Measurements from ENCODE around the gene RALY.

Gene RALY

GRCh38 chr20:34043025-34043424 is 49.3 kb downstream of the RALY start:
- TF ChIP-seq OSR1 (CRISPR knock-in tag; IDR thresholded peaks at IDR 0.05) = no peak
- no peak for TF ChIP-seq BACH2 (CRISPR knock-in tag; IDR thresholded peaks at IDR 0.05; ENCODE audit: borderline replicate concordance)
- TF ChIP-seq SNAI2 (CRISPR knock-in tag; IDR thresholded peaks at IDR 0.05) = no peak
- TF ChIP-seq TSHZ2 (CRISPR knock-in tag; IDR thresholded peaks at IDR 0.05) = no peak
- TF ChIP-seq GLIS3 (CRISPR knock-in tag; IDR thresholded peaks at IDR 0.05) = no peak
- TF ChIP-seq ESRRG (CRISPR knock-in tag; IDR thresholded peaks at IDR 0.05) = no peak
- no peak for TF ChIP-seq ISL1 (CRISPR knock-in tag; IDR thresholded peaks at IDR 0.05)
- TF ChIP-seq ZNF70 (CRISPR knock-in tag; IDR thresholded peaks at IDR 0.05) = no peak
- TF ChIP-seq ZNF8 (CRISPR knock-in tag; IDR thresholded peaks at IDR 0.05) = no peak
- no peak for TF ChIP-seq PATZ1 (CRISPR knock-in tag; IDR thresholded peaks at IDR 0.05; ENCODE audit: borderline replicate concordance)
- TF ChIP-seq ZFP3 (CRISPR knock-in tag; IDR thresholded peaks at IDR 0.05) = no peak
- no peak for TF ChIP-seq PPARA (CRISPR knock-in tag; IDR thresholded peaks at IDR 0.05; ENCODE audit: borderline replicate concordance)
- no peak for TF ChIP-seq CREB5 (CRISPR knock-in tag; IDR thresholded peaks at IDR 0.05; ENCODE audit: low read depth)
- no peak for TF ChIP-seq CSRNP3 (CRISPR knock-in tag; IDR thresholded peaks at IDR 0.05)
- no peak for TF ChIP-seq ZNF565 (CRISPR knock-in tag; conservative IDR thresholded peaks at IDR 0.05; ENCODE audit: low read depth)
- no peak for TF ChIP-seq ZC3H10 (CRISPR knock-in tag; IDR thresholded peaks at IDR 0.05)
- TF ChIP-seq TOX (CRISPR knock-in tag; IDR thresholded peaks at IDR 0.05; ENCODE audit: borderline replicate concordance) = no peak
- no peak for TF ChIP-seq TCF4 (CRISPR knock-in tag; IDR thresholded peaks at IDR 0.05; ENCODE audit: borderline replicate concordance)
- TF ChIP-seq ZFP30 (CRISPR knock-in tag; IDR thresholded peaks at IDR 0.05) = no peak
- no peak for ATAC-seq

GRCh38 chr20:34045294-34045693 is 51.6 kb downstream of the RALY start:
- no peak for ATAC-seq
- TF ChIP-seq CSDC2 (CRISPR knock-in tag; IDR thresholded peaks at IDR 0.05) (no peak), BACH2 (CRISPR knock-in tag; IDR thresholded peaks at IDR 0.05; ENCODE audit: borderline replicate concordance) (no peak), ISL1 (CRISPR knock-in tag; IDR thresholded peaks at IDR 0.05) (no peak), TSHZ2 (CRISPR knock-in tag; IDR thresholded peaks at IDR 0.05) (no peak), POU6F1 (CRISPR knock-in tag; IDR thresholded peaks at IDR 0.05; ENCODE audit: borderline replicate concordance, low read depth) (no peak), SNAI2 (CRISPR knock-in tag; IDR thresholded peaks at IDR 0.05) (no peak), ESRRG (CRISPR knock-in tag; IDR thresholded peaks at IDR 0.05) (no peak), OSR1 (CRISPR knock-in tag; IDR thresholded peaks at IDR 0.05) (no peak), TOX (CRISPR knock-in tag; IDR thresholded peaks at IDR 0.05; ENCODE audit: borderline replicate concordance) (no peak), TCF4 (CRISPR knock-in tag; IDR thresholded peaks at IDR 0.05; ENCODE audit: borderline replicate concordance) (no peak), ZNF565 (CRISPR knock-in tag; conservative IDR thresholded peaks at IDR 0.05; ENCODE audit: low read depth) (no peak), ZNF8 (CRISPR knock-in tag; IDR thresholded peaks at IDR 0.05) (no peak), ARNTL (CRISPR knock-in tag; IDR thresholded peaks at IDR 0.05; ENCODE audit: borderline replicate concordance, low read depth) (no peak), ZNF70 (CRISPR knock-in tag; IDR thresholded peaks at IDR 0.05) (no peak)
